ENCODE measurements around the gene MDM2. TPM values are rescaled to one million over a fixed set of nuclear protein-coding genes. Genes with fewer than 3 reads are reported as not detected.

The MDM2 gene
- total and polyA plus RNA-seq, 2 donors (not counting 1 experiment from before 2014, with no cell fraction given) = 6.1 to 78.7 TPM

GRCh38 chr12:68851592-68852306 lies 43.8 kb downstream of the MDM2 start:
- no peak overlapping the region for H3K27ac Mint-ChIP-seq
- intact Hi-C loops (cut with micrococcal nuclease) = no loop called here
- CTCF ChIA-PET = interaction anchor here (2.4 kb wide), 1 partner anchor 22 kb away, joined by 8 read pairs; no protein-coding TSS in a partner anchor

More at GRCh38 chr12:68851592-68852306, 43.8 kb downstream of the MDM2 start:
- Mint-ChIP-seq H3K4me3 (no peak overlapping the region), H3K27me3 (no peaks in the 10 kb centered on the region), H3K9me3 (ENCODE audit: insufficient read depth) (no peaks in the 10 kb centered on the region), H3K4me1 (no peaks in the 10 kb centered on the region)
- H3K9ac ChIP-seq (ENCODE audit: low read length) = no peak overlapping the region
- POLR2A ChIA-PET = no interaction called here
- no peak overlapping the region for H3K27ac ChIP-seq (ENCODE audit: low read length in 2 of 2)
- H2AFZ ChIP-seq (ENCODE audit: insufficient read depth, low read depth, low read length, poor library complexity, severe bottlenecking) = no peak overlapping the region
- no peak overlapping the region for H3K4me3 ChIP-seq (ENCODE audit: control extremely low read depth in 1 of 5, extremely low read depth in 1 of 5, insufficient read depth in 1 of 5, low read depth in 2 of 5, low read length in 4 of 5)
- H3K36me3 ChIP-seq (replicated peaks in 1 of 2; ENCODE audit: control extremely low read depth in 1 of 2, control insufficient read depth in 1 of 2, extremely low read depth in 1 of 2, insufficient read depth in 2 of 2, low read length in 1 of 2) = peaks cover 0 to 2% of the 10 kb centered on the region in 2 experiments
- no peaks in the 10 kb centered on the region for H3K4me1 ChIP-seq (ENCODE audit: control insufficient read depth in 2 of 2, insufficient read depth in 2 of 2, low read length in 2 of 2)
- TF ChIP-seq CTCF (IDR thresholded peaks at IDR 0.05) (no peak), EZH2 (IDR thresholded peaks at IDR 0.05; ENCODE audit: borderline replicate concordance, insufficient read depth, low read depth, low read length, poor library complexity, severe bottlenecking) (no peak)
- DNase-seq (no peak), ATAC-seq (ENCODE audit: low read depth) (no peak)
- no peaks in the 10 kb centered on the region for H3K27me3 ChIP-seq (replicated peaks in 1 of 4; ENCODE audit: control extremely low read depth in 1 of 4, control insufficient read depth in 3 of 4, insufficient read depth in 4 of 4, low read length in 3 of 4)
- H3K79me2 ChIP-seq (ENCODE audit: control insufficient read depth, insufficient read depth, low read length) = no peaks in the 10 kb centered on the region
- no peaks in the 10 kb centered on the region for H4K20me1 ChIP-seq (ENCODE audit: control insufficient read depth, insufficient read depth, low read length, poor library complexity, severe bottlenecking)
- no CpG with 5 or more reads among the region's 2 CpGs for WGBS (ENCODE audit: insufficient coverage)
- no peaks in the 10 kb centered on the region for H3K9me3 ChIP-seq (ENCODE audit: control extremely low read depth in 1 of 3, control insufficient read depth in 2 of 3, insufficient read depth in 1 of 3, low read length in 2 of 3)
- H3K4me2 ChIP-seq (replicated peaks; ENCODE audit: low read depth, low read length, poor library complexity, severe bottlenecking) = no peak overlapping the region
